ENCODE results near the gene POLA2.
"Not testable (repeated sequence)": the region's sequence is repeated elsewhere in the genome, so short reads cannot be mapped to it uniquely, and the experiment has no call there.

POLA2 gene, protein sequence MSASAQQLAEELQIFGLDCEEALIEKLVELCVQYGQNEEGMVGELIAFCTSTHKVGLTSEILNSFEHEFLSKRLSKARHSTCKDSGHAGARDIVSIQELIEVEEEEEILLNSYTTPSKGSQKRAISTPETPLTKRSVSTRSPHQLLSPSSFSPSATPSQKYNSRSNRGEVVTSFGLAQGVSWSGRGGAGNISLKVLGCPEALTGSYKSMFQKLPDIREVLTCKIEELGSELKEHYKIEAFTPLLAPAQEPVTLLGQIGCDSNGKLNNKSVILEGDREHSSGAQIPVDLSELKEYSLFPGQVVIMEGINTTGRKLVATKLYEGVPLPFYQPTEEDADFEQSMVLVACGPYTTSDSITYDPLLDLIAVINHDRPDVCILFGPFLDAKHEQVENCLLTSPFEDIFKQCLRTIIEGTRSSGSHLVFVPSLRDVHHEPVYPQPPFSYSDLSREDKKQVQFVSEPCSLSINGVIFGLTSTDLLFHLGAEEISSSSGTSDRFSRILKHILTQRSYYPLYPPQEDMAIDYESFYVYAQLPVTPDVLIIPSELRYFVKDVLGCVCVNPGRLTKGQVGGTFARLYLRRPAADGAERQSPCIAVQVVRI

DNA sequence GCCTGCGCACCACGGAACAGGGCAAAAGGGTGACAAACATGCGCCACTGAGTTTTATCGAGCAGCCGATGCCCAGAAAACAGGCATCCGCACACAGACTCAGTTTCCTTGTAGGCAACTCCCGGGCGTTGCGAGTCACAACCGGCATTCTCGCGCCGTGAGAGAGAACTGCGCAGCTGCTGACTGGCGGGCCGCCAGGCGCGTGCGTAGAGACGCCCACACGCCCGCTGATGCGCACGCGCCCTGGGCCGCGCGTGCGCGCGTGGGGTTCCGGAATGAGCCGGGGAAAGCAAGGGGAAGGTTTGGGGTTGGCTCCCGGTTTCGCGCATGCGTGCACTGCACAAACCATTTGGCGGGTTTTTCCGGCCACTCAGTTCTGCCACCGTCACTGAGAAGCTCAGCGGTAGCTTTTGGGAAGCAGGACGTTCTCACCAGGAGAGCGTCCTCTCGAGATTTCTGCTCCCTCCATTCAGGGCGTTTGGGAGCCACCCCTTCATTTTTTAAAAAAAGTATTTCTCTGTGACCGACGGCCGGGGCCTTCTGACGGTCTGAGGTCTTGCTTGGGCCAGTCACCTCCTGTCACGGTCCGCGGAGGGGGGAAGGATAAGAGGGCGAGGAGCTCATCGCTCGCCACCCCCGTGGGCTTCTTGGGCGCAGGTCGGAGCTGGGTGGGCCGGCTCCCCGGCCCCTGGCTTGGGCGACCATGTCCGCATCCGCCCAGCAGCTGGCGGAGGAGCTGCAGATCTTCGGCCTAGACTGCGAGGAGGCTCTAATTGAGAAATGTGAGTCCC lies at the start of gene POLA2:
Gene POLA2, plus strand, starts transcription at position 372 of the 790 bp plus-strand sequence. Its CDS starts 331 bp downstream, at position 703.
- DNase-seq = peak; percentile 98

- no peak for DNase-seq
Observed at GRCh38 chr11:65212226-65212801, 49.4 kb upstream of the POLA2 start.

- DNase-seq = no peak
Observed at GRCh38 chr11:65213322-65214211, 48.2 kb upstream of the POLA2 start.

DNA sequence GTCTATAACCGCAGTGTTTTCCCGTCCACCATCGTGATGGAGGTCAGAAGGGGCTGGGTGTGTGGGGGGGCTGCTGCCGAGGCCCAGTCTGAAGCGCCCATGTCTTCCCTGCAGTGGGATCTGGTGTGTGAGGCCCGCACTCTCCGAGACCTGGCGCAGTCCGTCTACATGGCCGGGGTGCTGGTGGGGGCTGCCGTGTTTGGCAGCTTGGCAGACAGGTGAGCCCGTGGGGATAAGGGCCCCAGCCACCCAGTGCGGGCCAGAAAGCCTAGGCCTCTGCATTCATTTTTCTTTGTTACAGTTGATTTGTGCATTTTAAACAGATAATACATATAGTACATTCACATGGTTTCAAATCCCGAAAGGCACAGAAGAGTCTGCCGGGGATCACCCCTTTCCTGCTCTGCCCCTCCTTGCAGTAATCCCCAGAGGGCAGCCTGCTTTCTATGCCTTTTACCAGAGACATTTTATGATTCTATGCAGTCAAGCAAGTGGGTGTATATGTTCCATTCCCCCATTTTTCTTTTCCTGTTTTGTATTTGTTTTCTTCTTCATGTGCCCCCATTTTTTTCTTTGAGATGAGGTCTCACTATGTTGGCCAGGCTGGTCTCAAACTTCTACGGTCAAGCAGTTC lies 47.4 kb upstream of the POLA2 start:
- no peak for DNase-seq

- DNase-seq = no peak
Observed at GRCh38 chr11:65215441-65216076, 46.2 kb upstream of the POLA2 start.

GRCh38 chr11:65216830-65217229 lies 44.9 kb upstream of the POLA2 start:
- no peak for DNase-seq

- DNase-seq = no peak
Observed at GRCh38 chr11:65217441-65218423, 44.0 kb upstream of the POLA2 start.

GRCh38 chr11:65218446-65218845 lies 43.3 kb upstream of the POLA2 start:
- DNase-seq = no peak

- no peak for DNase-seq
Observed at GRCh38 chr11:65219930-65220213, 41.9 kb upstream of the POLA2 start.

DNA sequence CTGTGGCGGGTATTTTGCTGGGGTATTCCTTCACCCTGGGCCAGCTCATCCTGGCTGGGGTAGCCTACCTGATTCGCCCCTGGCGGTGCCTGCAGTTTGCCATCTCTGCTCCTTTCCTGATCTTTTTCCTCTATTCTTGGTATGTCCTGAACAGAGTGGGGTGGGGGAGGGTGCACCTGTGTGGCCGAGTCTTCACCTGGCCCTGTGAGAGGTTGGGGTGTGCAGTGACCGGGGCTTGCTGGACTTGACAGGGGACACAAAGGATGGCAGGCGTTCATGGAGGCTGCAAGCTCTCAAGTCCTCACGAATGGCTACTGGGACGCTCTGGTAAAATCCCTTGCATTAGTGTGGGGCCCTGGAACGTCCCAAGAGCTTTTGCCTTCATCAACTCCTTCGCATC lies 40.7 kb upstream of the POLA2 start:
- no peak for DNase-seq

- DNase-seq = no peak
Observed at GRCh38 chr11:65223011-65223410, 38.8 kb upstream of the POLA2 start.

DNA sequence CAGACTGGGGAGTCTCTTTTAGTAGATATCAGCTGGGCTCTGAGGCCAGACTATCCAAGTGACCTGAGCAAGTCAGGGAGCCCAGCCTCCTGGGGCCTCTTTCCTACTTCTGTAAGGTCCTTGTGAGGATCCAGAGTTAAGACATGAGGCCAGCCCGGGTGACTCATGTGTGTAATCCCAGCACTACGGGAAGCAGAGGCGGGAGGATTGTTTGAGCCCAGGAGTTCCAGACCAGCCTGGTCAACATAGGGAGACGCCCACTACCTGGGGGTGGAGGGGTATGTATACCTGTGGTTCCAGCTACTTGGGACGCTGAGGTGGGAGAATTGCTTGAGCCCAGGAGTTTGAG lies 36.9 kb upstream of the POLA2 start:
- DNase-seq = no peak

- no peak for DNase-seq
Observed at GRCh38 chr11:65225279-65226102, 36.3 kb upstream of the POLA2 start.

DNA sequence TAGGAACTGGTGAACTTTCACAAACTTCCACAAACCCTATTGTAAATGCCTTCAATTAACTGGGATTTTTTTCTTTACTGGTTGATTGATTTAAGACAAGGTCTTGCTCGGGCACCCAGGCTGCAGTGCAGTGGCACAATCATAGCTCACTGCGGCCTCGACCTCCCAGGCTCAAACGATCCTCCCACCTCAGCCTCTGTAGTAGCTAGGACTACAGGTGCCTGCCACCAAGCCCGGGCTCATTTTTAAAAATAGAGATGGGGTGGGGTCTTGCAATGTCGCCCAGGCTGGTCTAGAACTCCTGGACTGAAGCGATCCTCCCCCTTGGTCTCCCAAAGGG lies 35.7 kb upstream of the POLA2 start:
- no peak for DNase-seq

- no peak for DNase-seq
Observed at GRCh38 chr11:65227879-65228278, 33.9 kb upstream of the POLA2 start.

GRCh38 chr11:65236194-65237059 lies 25.3 kb upstream of the POLA2 start:
- DNase-seq = no peak

DNA sequence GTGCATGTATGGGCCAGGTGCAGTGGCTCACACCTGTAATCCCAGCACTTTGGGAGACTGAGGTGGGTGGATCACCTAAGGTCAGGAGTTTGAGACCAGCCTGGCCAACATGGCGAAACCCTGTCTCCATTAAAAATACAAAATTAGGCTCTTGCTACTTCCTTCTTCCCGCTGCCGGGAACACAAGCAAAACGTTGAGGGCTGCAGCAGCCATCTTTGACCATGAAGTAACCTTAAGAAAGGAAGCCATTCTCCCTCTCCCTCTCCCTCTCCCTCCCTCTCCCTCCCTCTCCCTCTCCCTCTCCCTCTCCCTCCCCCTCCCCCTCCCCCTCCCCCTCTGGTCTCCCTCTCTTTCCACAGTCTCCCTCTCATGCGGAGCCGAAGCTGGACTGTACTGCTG lies 23.5 kb upstream of the POLA2 start:
- not testable (repeated sequence) for DNase-seq

DNA sequence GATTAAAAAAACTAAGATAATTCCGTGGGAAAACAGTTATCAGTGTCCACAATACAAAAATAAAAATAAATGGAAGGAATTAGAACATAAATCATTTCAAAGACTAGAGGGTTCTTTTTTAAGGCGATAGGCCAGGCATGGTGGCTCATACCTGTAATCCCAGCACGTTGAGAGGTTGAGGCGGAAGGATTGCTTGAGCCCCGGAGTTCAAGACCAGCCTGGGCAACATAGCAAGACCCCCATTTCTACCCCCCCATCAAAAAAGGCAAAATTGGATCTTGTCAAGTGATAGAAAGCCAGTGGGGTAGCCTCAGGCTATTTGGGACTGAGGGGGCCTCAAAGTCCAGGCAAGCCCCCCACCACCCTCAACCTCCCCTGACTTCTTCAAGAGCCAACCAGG lies 20.6 kb upstream of the POLA2 start:
- DNase-seq = no peak

DNA sequence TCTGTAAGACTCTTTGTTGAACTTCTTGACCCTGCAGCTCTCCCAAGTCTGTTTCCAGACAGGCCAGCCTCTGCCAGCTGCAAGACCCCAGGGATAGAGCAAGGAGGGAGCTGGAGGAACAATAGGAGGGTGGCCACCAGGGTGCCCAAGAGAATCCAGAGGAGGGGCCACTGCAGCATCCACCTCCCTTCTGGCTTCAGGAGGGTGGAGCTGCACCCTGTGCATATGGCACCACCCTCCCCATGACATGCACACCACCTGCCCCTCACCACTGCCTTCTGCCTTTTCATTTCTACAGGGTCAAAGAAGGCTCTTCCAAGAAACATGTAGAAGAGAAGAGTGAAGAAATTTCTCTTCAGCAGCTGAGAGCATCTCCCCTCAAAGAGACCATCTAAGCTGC lies 20.1 kb upstream of the POLA2 start:
- no peak for DNase-seq

Measured in activated CD4-positive, CD25-positive, alpha-beta regulatory T cell treated with anti-CD3 and anti-CD28 coated beads, Interleukin-2, amount 50 U/mL, for 72 hours (primary cell).